ENCODE measurements around the gene SEC16A.
A peak's percentile ranks its signal among the peaks of the same experiment; 100 is the strongest.

DNA sequence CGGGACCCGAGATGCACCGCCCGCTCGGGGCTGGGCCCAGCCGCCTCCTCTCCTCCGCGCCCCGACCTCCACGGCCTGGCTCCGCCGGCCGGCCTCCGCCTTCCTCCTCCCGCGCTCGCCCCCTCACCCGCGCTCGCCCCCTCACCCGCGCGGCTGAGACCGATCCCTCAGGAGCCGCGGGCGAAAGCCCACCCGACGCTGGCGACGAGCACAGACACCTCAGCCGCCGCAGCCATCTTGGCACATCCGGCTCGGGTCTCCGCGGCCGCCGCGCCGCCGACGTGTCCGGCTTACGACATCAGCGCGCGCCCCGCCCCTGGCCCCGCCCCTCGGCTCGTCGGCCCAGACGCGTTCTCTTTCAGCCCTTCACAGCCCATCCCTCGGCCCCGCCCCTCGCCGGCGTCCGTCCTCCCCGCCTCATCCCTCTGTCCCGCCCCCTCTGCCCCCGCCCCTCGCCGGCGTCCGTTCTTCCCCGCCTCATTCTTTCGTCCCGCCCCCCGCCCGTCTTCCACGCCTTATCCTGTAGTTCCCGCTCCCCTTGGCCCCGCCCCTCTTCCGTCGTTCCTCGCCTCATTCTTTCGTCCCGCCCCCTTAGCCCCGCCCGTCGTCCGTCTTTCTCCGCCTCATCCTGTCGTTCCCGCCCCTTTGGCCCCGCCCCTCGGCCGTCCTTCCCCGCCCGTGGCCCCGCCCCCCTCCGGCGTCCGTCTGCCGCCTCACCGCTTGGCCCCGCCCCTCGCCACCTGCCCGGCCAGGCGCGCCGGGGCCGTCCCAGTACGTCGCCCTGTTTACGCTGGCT is at the start of gene SEC16A:
- peak; percentile 89 for TF ChIP-seq POLR2A (IDR thresholded peaks at IDR 0.05)
- TF ChIP-seq, protein P1, sequence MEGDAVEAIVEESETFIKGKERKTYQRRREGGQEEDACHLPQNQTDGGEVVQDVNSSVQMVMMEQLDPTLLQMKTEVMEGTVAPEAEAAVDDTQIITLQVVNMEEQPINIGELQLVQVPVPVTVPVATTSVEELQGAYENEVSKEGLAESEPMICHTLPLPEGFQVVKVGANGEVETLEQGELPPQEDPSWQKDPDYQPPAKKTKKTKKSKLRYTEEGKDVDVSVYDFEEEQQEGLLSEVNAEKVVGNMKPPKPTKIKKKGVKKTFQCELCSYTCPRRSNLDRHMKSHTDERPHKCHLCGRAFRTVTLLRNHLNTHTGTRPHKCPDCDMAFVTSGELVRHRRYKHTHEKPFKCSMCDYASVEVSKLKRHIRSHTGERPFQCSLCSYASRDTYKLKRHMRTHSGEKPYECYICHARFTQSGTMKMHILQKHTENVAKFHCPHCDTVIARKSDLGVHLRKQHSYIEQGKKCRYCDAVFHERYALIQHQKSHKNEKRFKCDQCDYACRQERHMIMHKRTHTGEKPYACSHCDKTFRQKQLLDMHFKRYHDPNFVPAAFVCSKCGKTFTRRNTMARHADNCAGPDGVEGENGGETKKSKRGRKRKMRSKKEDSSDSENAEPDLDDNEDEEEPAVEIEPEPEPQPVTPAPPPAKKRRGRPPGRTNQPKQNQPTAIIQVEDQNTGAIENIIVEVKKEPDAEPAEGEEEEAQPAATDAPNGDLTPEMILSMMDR (IDR thresholded peaks at IDR 0.05), result no peak
